HPDE6-E6E7 (cell line): ENCODE data around the gene APAF1.

Experiments used
- DNase-seq: peaks from one replicate; pipeline ENCODE4 v3.0.0; 2011; ENCODE audit warnings: missing footprints; ENCODE audit errors: extremely low spot score

The APAF1 gene

DNA sequence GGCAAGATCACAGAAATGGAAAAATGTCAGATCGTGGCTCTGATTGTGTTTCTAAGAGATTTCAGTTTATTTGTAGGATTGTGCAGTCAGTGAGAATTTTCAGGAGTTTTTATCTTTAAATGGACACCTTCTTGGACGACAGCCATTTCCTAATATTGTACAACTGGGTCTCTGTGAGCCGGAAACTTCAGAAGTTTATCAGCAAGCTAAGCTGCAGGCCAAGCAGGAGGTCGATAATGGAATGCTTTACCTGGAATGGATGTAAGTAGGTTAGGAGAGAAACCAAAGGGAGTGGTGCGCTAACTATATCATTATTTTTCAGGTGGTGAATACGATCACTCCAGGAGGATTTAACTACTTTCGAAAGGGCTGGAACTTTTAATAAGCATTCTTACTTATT lies 26.4 kb downstream of the APAF1 start:
- DNase-seq: no peak

DNA sequence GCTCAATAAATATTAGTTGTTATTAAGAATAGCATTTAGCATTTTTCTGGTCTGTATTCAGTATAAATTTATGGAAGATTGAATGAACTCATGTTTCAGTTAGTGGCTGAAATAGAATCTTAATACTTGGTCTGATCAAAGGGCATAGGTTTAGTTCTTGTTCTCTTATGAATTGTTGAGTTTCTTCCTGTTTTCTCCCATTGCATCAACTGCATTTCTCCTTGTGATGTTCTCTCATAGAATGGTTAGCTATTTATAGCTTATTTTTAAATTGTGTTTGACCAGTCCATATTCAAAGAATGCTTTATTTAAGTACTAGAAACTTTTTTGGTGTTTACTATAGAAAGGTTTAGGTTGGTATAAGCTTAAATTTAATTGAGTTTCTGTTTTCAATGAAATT lies 29.8 kb downstream of the APAF1 start:
- no peak for DNase-seq

DNA sequence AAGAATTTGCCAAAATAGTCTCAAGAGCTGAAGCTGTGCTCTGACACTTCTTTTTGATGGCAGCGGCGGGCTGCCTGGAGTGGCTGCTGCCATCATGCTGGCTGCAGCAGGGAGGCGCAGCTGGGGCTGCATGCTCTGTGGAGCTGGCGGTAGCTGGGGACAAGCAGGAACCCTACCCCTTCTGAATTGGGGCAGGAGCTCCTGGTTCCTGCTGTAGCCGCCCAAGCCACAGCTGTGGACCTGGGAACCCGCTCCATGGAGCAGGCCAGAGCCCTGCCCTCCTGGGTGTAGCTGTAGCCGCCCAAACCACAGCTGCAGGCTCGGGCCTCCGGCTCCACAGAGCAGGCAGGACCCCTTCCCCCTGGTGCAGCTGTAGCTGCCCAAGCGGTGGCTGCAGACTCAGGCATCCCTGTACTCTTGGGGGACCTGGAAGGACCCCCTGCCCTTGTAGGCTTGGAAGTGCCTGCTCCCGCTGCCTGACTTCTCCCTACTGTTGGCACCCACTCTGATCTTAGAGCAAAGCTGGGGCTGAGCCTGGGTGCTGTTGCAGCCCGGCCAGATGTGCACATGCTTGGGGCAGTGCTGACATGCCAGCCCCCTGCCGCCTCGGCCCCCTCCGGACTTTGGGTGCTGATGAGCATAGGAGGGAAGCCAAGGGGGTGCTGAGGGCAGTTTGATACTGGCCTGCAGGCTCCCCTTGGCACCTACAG lies 33.3 kb downstream of the APAF1 start:
- no peak for DNase-seq

DNA sequence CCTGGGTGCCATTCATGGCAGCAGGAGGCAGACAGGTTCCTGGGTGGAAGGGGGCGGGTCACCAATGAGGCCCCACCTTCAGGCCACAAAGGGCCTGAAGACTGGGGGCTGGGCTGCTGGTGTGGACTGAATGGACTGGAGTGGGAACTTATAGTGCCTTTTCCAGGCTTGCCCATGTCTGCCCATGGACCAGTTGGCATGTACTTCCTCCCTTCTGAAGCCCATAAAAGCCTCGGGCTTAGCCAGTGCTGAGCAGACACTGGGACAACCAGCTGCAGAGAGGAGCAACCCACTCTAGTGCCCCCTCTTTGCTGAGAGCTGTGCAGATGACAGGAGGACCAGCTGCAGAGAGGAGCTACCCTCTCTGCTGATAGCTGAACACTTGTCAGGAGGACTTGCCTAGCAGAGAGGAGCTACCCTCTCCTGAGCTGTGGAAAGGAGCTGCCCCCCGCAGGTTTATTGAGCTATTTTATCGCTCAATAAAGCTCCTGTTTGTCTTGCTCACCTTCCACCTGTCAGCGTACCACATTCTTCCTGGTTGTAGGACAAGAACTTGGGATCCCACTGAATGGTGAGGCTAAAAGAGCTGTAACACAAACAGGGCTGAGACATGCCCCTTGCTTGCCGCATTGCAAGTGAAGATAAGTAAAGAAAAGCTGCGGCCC lies 34.0 kb downstream of the APAF1 start:
- no peak for DNase-seq

DNA sequence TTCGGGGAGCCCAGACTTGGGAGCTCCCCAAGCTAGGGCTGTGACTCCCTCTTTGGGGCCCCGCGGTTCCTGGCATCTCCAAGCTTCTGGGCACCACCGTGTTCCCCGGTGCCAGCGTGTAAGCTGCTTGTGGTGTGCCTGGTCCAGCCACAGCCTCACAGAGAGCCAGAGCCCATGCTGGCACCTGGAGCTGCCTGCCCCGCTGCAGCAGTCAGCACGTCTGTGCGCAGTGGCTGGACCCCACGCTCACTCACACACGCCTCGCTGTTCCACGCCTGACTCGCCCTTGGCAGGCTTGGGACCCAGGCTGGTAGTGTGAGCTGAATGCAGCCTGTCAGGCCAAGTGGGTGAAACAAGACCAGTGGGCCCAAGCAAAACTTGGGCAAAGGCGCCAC lies 34.5 kb downstream of the APAF1 start:
- DNase-seq: no peak

DNA sequence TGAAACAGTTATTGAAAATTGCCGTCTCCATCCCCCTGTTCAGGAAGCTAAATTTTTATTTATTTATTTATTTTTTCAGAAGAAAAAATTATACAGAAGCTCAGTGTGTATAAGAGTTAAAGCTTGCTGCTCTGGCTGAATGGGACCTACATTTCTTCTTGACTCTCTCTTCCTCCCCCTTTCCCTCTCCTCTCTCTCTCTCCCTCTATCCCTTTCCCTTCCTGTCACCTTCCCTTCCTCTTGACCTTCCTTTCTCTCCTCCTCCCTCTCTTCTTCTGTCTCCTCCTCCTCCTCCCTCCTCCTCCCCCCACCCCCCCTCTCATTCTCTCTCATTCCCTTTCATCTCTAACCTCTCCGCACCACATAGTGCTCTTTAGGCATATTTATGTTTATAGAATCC lies 39.1 kb downstream of the APAF1 start:
- no peak for DNase-seq

DNA sequence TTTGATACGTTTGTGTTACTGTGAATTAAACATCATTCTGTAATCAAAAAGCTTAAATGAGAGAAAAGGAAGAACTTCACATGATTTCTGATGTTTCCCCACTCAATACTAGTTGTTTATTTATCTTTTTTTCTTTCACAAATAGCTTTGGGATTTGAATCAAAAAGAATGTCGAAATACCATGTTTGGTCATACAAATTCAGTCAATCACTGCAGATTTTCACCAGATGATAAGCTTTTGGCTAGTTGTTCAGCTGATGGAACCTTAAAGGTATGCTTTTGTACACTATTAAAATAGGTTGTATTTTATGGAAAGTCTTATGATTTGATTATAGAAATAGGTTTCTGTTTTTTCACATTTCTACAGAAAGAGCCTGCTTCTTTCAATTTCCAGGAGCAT lies 41.5 kb downstream of the APAF1 start:
- DNase-seq: no peak

DNA sequence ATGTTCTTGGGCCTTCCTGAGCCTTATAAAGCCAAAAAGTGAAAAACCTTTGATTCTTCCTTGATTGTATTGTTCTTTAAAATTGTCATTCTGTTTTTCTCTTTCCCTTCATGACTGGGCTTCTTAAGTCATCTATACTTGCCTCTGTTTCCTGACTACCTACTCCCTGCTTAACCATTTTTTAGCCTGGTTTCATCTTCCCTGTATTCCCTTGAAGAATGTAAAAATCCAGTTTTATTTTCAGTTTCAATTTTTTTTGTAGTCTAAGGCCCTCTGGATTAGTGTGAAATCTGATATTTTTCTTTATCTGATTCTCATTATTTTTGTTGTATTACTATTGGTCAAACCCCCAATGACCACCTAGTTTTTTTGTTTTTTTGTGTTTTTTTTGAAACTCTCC lies 46.3 kb downstream of the APAF1 start:
- DNase-seq: no peak

DNA sequence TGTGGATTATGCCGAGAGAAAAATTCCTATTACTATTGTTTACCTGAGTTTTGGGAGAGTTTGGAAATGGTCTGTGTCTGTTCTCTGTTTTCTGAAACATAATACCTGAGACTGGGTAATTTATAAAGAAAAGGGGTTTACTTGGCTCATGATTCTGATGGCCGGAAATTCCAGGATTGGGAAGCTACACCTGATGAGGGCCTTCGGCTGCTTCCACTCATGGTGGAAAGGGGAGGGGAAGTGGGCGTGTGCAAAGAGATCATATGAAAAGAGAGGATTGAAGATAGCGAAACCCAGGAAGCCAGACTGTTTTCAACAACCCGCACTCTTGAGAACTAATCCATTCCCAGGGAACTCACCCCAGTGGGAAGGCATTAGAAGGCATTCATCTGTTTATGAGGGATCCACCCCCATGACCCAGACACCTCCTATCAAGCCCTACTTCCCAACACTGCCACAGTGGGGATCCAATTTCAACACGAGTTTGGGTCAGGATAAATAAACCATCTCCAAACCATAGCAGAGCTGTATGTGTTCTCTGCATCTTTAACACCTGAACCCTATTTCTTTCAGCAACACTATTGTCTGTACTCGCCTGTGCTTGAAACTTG lies 51.1 kb downstream of the APAF1 start:
- DNase-seq: no peak

DNA sequence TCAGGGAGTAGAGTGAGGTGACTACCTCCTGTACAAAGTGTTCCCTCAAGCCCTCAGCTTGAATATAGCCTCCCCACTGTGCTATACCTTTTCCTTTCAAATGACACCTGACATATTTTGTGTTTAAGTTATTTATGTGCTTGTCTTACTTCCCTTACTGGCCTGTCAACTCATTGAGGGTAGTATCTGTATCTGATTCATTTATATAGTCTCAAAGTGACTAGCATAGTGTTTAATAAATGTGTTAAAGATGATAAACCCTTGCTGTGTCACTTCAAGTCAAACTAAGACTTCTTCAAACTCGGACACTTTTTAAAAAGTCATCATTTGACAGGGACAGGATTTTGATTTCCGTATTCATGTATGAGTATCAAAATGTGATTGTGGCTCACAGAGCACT lies 52.1 kb downstream of the APAF1 start:
- no peak for DNase-seq

DNA sequence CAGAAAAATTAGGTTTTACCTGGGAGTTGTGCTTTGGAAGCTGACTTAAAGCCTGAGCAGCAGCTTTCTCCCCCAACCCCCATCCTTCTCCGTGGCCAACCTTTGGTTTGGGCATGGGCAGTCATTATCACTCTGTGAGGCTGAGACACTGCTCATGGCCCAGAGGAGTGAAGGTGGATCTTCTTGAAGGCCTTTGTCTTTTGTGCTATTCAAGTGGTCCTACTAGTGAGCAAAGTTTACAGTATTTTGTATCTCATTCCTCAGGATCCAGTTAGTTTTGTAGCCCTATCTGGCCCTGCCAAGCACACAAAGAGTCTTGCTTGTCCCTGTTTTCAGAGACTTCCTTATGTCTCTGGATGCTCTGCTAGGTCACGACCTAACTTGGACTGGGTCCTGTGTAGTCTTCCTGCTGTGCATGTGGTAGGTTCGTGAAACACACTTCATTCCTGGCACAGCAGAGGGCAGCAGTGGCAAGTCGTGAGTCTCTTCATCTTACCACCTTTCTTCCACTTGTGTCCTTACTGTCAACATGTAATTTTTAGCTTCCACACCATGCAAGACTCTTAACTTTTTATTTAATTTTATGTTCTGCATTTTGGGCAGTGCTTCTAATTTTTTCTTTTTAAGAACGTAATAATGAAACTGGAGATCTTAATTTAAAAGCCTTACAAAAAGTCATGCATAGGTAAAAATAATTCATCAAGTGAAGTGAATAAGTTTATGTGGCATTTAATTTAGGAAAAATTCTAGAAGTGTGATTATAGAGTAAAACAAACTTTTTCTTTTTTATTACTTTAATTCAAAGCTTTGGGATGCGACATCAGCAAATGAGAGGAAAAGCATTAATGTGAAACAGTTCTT lies 53.7 kb downstream of the APAF1 start:
- DNase-seq: peak; percentile 41

DNA sequence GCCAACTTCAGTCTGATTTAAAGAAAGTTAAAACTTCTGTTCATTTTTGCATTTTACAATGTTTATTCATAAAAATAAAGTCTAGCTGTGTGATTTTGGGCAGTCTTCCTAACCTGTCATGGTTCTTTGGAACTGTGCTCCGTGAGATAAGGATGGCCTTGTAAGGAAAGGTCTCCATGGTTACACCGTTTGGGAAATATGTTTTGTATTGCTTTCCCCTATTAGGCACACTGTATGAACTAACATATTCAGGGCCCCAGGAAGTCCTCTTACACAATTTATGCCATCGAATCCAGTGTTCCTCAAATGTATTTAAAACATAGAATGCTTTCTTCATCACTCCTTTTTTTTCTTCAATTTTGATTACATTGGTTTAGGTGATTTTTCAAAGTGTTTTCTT lies 54.5 kb downstream of the APAF1 start:
- no peak for DNase-seq

DNA sequence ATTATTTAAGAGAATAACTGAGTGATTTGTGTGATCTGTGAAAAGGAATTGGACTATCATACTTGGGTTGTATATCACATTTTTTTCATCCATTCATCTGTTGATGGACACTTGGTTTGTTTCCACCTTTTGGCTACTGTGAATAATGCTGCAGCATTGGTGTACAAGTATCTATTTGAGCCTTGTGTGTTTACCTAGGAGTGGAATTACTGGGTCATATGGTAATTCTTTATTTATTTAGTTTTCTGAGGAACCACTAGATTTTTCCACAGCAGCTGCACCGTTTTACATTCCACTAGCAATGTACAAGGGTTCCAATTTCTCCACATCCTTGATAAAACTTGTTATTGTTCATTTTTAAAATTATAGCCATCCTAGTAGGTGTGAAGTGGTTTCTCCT lies 56.1 kb downstream of the APAF1 start:
- no peak for DNase-seq

DNA sequence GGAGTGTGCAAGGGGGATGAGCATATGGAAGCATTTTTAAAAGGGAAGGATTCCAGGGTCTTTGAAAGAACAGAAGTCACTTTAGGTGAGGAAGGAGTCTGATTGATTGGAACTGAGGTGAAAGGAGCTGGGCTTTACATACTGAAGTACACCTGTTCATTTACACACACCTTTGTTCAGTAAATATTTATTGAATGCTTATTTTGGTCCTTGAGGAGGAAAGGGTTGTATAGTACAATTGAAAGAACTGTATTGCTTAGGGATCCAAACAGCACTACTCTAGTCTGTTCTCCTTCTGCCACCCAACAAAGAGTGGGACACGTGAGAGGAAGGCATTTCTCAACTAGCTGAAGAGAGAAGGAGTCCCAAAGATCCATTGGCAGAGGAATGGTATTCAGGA lies 63.9 kb downstream of the APAF1 start:
- no peak for DNase-seq

DNA sequence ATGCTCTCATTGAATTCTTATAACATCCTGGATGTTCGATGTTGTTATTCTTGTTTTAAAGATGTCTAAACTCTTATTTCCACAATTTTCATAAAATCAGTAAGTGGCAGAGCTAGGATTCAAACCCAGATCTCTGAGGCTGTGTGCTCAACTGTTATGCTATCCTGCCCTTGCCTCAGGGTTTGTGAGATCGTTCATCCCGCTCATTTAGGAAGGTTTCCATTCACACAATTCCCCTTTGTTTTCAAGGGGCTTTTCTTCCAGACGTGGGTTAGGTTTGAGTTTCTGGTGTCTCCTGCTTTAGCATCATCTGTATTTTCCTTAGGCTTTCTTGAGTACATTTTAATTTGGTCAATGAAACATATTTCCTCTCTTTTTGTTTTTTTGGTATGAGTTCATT lies 69.3 kb downstream of the APAF1 start:
- no peak for DNase-seq

DNA sequence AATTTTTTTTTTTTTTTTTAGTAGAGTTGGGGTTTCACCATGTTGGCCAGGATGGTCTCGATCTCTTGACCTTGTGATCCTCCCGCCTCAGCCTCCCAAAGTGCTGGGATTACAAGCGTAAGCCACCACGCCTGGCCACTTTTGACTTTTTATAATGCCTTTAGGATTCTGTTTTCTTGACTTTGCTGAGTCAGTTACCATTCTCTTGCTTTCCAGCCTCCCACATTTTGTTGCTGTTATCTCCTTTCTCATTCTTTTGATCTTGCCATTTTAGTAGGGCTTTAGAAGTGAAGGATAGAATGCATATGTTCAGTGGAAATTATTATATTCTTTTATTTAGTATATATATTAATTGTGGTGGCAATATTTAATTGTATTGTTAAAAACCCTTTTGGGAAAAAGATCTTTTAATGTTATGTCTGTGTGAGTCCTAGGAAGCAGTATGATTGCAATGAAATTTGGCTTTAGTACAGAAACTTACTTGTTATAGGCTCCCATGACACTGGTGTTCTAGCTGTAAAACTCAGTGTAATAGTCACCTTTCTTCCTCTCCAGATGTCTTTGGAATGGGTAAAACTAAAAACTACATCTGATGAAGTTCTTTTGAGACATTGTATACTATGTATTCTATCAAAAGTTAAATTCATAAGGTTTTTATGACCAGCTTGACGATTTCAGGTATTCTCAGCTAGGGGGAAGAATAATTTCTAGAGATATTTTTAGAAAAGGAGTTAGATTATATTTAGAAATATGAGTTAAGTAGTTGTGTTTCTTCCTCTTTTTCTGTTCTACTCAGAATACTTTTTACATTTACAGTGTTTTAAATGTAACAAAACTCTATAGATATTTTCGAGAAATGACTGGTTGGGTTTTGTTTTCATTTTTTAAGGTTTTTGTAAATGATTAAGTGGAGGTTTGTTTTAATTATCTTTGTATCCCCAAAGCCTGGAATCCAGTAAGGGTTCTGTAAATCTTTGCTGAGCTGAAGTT lies 74.7 kb downstream of the APAF1 start:
- DNase-seq: no peak

DNA sequence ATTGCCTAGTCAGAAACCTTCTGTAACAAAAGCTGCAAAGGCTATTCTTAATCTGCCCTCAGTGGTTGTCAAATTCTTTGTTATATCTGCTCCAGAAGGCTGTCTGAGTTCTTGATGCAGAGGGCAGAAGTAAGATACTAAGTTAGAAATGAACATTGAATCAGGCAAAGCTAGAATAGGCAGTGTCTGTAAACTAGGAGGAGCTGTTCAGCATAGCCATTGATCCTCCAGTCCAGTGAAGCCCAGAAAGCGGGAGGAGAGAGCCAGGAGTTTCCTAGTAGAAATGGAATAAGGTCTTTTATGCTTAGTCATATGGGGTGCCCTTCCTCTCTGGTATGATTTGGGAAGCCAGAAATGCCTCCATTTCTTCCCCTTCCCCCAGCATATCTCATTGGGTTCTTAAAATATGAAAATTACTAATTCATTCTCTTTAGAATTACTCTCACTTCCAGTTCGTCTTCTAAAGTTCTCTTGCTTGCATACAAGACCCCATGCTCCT lies 76.2 kb downstream of the APAF1 start:
- no peak for DNase-seq

DNA sequence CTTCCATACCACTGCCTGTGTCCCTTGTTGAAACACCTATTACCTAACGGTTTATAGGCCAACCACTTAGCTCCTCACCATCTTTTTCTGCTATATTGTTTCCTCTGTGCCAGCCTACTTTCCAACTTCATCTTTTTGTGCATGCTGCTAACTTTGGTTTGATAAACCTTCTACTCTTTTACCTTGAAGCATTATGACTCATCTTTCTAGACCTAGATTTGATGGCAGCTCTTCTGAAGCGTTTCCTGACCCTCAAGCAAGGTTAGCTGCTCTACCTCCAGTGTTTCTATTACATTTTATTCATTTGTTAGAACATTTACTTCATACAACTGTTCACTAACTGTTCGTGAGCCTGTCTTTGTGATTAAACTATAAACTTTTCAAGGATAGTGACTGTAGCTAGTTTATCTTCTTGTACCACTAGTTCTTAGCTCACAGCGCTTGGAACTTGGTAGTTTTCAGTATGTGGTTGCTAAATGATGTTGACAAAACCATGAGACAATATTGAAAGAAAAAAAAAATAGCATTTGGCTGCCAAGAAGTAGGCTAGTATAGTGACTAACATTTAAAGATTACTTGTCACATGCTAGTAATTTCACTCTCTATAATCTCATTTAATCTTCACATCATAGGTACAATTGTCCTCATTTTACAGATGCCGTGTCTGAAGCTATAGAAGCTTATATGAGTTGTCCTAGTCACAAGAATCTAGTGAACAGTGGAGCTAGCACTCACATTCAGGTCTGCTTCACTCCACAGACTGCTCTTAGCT lies 79.5 kb downstream of the APAF1 start:
- DNase-seq: no peak

DNA sequence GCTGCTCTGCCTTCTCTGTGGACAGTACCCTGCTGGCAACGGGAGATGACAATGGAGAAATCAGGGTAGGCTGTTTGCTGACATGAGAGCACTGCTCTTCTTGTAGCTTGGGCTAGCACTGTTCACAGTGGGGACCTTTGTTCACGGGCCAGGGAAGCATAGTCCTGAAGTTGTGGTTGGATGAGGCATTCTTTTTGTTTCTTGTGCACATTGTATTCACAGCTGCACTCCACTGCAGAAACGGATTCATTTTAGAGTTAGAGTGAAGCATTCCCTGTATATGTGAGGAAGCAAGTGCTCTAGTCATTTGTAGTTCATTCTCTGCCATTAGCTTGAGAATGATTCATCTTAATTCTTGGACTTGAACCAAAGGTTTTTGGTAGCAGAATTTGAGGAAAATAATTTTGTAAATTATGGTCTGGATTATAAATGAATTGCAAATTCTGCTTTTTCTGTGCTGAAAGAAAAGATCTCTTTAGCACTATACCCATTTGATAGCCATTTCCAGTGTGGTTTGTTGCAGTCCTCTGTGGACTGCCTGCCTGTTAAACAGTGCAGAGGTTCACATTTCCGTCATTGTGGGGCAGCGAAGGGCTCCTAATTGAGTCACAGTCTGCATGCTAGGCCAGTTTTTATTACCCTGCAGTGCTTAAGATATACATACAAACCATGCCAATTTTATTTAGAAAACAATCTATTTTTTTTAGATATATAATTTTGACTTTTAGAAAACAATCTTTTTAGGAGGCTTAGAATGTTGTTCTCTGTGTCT lies 80.6 kb downstream of the APAF1 start:
- no peak for DNase-seq
